NT2/D1 (cell line): ENCODE measurements around the gene SRCIN1.

Experiments
- DNase-seq: peaks from one replicate; pipeline ENCODE4 v3.0.0-alpha.2; 2011; ENCODE audit warnings: low read depth, low spot score
- H3K27me3 ChIP-seq: 2 replicates; pipeline ENCODE4 v1.6.0; 2011; ENCODE audit warnings: mild to moderate bottlenecking; ENCODE audit not compliant: insufficient read length, insufficient read depth
- H3K36me3 ChIP-seq: 2 replicates; pipeline ENCODE4 v1.6.1; 2011; ENCODE audit warnings: mild to moderate bottlenecking, low read length, mixed read lengths; ENCODE audit not compliant: insufficient read depth, insufficient read length
- H3K4me1 ChIP-seq: 2 replicates; pipeline ENCODE4 v1.5.1; 2011; ENCODE audit not compliant: insufficient read depth, insufficient read length
- H3K4me3 ChIP-seq: 2 replicates; pipeline ENCODE4 v1.5.1; 2011; ENCODE audit warnings: low read depth; ENCODE audit not compliant: insufficient read length
- H3K9ac ChIP-seq: 2 replicates; pipeline ENCODE4 v1.6.0; 2011; ENCODE audit warnings: low read depth; ENCODE audit not compliant: insufficient read length
- H3K9me3 ChIP-seq: 2 replicates; pipeline ENCODE4 v1.5.1; 2011; ENCODE audit warnings: mild to moderate bottlenecking, low read length; ENCODE audit not compliant: insufficient read depth
- SUZ12 ChIP-seq: IDR thresholded peaks from 2 replicates; pipeline ENCODE4 v1.6.1; 2011; ENCODE audit not compliant: insufficient read length, insufficient read depth; ENCODE audit errors: extremely low read depth
- YY1 ChIP-seq: IDR thresholded peaks from 2 replicates; pipeline ENCODE4 v1.6.1; 2011; ENCODE audit not compliant: insufficient read length, insufficient read depth
- ZNF274 ChIP-seq: IDR thresholded peaks from 2 replicates; pipeline ENCODE4 v1.6.1; 2011; ENCODE audit warnings: mild to moderate bottlenecking, low read depth, low read length

SRCIN1 gene

DNA sequence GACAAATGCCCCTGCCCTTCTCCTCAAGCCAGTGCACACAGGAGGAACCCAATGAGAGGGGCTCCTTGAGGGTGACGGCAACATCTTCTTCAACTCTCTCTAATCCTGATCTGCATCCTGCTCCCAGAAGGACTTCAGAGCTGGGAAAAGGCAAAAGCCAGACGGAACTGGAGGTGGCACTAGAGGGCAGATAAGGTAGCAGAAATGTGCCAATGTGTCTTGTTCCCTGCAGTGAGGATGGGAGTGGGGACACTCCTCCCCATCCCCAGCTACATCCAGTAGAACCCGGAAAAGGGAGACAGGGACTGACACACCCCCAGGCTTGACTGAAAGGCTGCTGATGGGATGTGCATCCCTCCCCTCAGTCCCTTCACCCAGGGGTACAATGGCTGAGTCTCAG, 28.5 kb downstream of the SRCIN1 start:
- Histone ChIP-seq H3K4me1 (peaks cover 35% of the 10 kb centered on the region), H3K27me3 (peaks cover 55% of the 10 kb centered on the region), H3K9me3 (no peaks in the 10 kb centered on the region), H3K4me3 (no peak overlapping the region), H3K9ac (peak overlapping the region; percentile 62), H3K36me3 (no peaks in the 10 kb centered on the region)
- DNase-seq = no peak
- no peak for TF ChIP-seq ZNF274
- TF ChIP-seq SUZ12 = no peak
- TF ChIP-seq YY1 = no peak

DNA sequence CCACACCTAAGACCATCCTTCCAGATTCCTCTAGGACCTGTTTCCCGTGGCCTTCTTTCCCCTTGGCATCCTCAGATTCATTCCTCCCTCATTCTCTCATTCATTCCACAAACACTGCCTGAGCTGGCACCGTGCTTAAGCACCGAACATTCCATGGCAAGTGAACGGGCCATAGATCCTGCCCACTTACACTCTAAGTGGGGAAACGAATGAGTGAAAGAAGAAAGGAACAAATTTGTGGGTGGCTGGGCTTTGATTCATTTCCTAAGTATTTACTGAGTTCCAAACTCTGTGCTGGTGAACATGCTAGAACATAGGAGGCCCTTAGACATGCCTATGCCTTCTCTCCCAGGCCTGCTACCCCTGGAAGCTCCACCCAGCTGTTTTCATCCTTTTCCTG, 30.0 kb downstream of the SRCIN1 start:
- DNase-seq = no peak
- Histone ChIP-seq H3K9ac (no peak overlapping the region), H3K4me1 (peaks cover 34% of the 10 kb centered on the region), H3K27me3 (peaks cover 66% of the 10 kb centered on the region), H3K36me3 (no peaks in the 10 kb centered on the region), H3K4me3 (no peak overlapping the region), H3K9me3 (no peaks in the 10 kb centered on the region)
- TF ChIP-seq SUZ12 = no peak

DNA sequence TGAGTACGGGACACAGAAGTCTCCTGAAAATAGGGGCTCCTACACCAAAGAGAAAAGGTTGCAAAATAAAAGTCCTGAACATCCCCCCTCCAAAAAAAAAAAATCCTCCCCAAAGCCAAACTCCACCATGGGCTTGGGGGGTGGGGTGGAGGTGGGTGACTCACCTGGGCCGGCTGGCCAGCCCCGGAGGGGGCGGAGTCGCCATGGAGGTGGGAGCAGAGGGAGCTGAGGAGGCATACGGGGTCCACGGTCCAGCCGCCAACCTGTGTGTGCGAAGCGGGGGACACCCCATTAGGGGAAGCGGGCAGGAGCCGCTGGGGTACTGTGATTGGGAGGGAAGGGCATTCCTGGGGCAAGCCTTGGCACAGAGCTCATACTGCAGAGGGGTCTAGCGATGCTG, 31.0 kb downstream of the SRCIN1 start:
- Histone ChIP-seq H3K36me3 (no peaks in the 10 kb centered on the region), H3K9ac (no peak overlapping the region), H3K9me3 (no peaks in the 10 kb centered on the region), H3K4me1 (peaks cover 36% of the 10 kb centered on the region), H3K27me3 (peaks cover 76% of the 10 kb centered on the region), H3K4me3 (no peak overlapping the region)
- no peak for TF ChIP-seq YY1
- no peak for TF ChIP-seq ZNF274
- DNase-seq = no peak

DNA sequence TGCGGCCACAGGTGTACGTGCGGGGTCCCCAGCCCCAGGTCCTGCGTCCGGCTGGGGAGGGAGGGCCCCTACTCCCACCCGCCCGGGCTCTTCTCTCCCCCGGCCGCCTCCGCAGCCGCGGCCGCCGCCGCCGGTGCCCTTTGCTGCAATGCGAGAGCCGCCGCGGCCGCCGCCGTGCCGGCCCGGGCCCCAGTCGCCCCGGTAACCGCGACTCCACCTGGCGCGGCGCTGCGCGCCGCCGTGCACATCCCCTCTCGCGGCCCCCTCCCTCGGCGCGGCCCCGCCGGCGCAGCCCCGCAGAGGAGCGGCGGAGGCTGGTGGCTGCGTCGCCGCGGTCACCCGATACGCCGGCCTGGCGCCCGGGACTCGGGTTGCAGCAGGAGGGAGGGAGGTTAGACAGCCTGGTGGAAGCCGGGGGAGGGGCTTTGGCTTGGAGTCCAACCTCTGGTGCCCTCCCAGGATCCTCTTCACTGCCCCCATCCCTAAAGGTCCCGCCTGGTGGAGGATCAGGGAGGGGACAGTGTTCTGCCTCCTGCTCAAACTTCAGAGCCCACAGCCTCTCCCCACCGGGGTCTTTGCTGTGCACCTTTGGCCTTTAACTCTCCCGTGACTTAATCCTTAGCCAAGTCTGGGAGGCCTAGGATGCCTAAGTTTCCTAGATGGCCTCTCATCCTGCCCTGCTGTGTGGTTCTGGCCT, 32.9 kb downstream of the SRCIN1 start:
- TF ChIP-seq ZNF274 (no peak), SUZ12 (no peak), YY1 (no peak)
- no peaks in the 10 kb centered on the region for H3K36me3 ChIP-seq
- H3K4me1 ChIP-seq = peaks cover 35% of the 10 kb centered on the region
- no peak for DNase-seq
- peaks cover 74% of the 10 kb centered on the region for H3K27me3 ChIP-seq
- H3K9ac ChIP-seq = peak overlapping the region; percentile 68
- H3K9me3 ChIP-seq = no peaks in the 10 kb centered on the region
- peak overlapping the region; percentile 38 for H3K4me3 ChIP-seq

DNA sequence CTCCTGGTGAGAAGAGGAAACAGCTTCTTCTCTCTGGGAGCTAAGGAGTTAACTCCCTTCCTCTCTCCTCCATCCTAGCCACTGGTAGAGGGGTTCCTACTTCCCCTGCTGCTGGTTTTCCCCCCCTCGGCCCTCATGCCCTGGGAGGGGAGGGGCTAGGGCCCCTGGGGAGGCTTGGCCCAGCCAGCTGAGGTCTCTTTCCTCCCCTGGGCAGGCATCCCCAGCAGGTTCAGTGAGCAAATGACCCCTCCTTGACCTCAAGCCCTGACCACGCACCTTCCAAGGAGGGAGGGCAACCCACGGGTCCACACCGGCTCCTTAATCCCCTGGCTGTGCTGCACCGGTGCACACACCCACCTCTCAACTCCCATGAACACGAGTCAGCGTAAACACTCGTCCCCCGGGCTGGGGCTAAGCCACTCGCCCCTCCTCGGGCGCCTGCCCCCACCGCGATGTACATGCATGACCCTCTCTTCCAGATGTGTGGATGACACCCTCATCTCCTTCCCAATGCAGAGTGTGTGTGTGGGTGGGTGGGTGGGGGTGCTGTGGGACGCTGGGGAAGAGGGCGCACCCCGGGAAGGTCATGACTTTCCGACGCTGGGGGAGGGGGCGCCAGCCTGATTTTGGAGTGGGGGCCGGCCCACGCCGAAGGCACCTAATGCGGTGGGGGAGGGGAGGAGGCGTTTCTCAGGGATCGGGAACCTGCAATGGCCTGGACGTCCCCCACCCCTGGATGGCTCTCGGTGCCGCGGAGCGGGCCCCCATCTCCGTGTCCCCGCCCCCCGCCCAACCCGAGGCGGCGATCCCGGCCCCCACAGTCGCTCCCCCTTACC, 33.7 kb downstream of the SRCIN1 start:
- Histone ChIP-seq H3K9ac (peak overlapping the region; percentile 74), H3K4me3 (peak overlapping the region; percentile 38), H3K4me1 (peaks cover 33% of the 10 kb centered on the region), H3K9me3 (no peaks in the 10 kb centered on the region), H3K27me3 (peaks cover 67% of the 10 kb centered on the region), H3K36me3 (no peaks in the 10 kb centered on the region)
- DNase-seq = no peak
- no peak for TF ChIP-seq SUZ12
- TF ChIP-seq ZNF274 = no peak
- no peak for TF ChIP-seq YY1

DNA sequence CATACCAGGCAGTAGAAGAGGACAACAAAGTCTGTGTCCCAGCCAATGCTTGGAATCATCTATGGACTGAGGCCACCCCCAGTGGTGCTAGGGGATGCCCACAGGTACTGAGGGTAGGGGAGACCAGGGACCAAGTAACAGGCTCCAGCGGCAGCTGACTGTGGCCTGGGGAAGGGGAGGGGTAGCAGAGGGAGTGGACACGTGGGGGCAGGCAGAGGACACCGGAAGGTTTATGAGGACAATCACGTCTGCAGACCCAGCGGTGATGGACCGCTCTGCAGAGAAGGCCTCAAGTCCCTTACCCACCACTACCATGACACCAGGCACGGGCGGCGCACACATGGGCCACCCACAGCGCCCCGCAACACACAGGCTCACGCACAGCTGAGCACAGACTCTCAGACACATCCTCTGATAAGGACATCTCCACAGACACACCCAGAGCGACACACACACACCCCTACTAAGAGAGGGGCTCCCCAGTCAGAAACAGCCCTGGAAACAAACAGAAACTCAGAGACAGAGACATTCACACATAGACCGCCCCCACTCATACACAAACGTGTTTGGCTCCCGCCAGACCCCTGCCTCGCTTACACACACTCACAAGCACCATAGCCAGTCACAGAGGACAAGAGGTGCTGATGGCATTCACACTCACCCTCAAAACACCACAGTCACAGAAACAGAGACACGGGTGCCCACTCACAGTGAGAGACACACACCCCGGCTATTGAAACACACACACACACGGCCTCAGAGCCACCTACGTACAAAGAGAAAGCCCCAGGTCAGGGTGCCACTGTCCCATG, 35.8 kb downstream of the SRCIN1 start:
- Histone ChIP-seq H3K36me3 (no peaks in the 10 kb centered on the region), H3K9me3 (no peaks in the 10 kb centered on the region), H3K4me3 (no peak overlapping the region), H3K9ac (no peak overlapping the region), H3K4me1 (peaks cover 39% of the 10 kb centered on the region), H3K27me3 (peaks cover 66% of the 10 kb centered on the region)
- TF ChIP-seq SUZ12 (no peak), YY1 (no peak), ZNF274 (no peak)
- no peak for DNase-seq
